ENCODE measurements around the gene GMPR. TPM values are rescaled to one million over a fixed set of nuclear protein-coding genes. Genes with fewer than 3 reads are reported as not detected.

GMPR gene
- polyA plus RNA-seq, 1 donor (not counting 4 experiments of a cell fraction or from before 2014, with no cell fraction given), result 0.50 TPM

GRCh38 chr6:16273256-16273655, 34.9 kb downstream of the GMPR start:
- Histone ChIP-seq H2AFZ (ENCODE audit: control insufficient read depth, low read length) (no peak overlapping the region), H3K4me3 (ENCODE audit: control insufficient read depth in 2 of 3, extremely low read depth in 1 of 3, insufficient read depth in 2 of 3, low read depth in 1 of 3, low read length in 3 of 3) (no peak overlapping the region), H3K9me1 (ENCODE audit: control insufficient read depth, extremely low read depth, insufficient read depth, low read length) (no peaks in the 10 kb centered on the region), H3K27me3 (ENCODE audit: control insufficient read depth, extremely low read depth, insufficient read depth, low read length) (no peaks in the 10 kb centered on the region), H3K36me3 (ENCODE audit: control insufficient read depth in 2 of 2, extremely low read depth in 1 of 2, insufficient read depth in 2 of 2, low read length in 2 of 2) (no peaks in the 10 kb centered on the region), H3K9me3 (ENCODE audit: control insufficient read depth, low read depth, low read length) (no peaks in the 10 kb centered on the region), H3K4me2 (ENCODE audit: control insufficient read depth, extremely low read depth, insufficient read depth, low read depth, low read length) (no peak overlapping the region), H3K4me1 (ENCODE audit: control insufficient read depth, extremely low read depth, insufficient read depth, low read length) (peaks cover 13% of the 10 kb centered on the region), H4K20me1 (ENCODE audit: control insufficient read depth, extremely low read depth, insufficient read depth, low read length) (no peaks in the 10 kb centered on the region), H3K27ac (ENCODE audit: control insufficient read depth, insufficient read depth, low read length) (no peak overlapping the region), H3K79me2 (ENCODE audit: control insufficient read depth, insufficient read depth, low read length) (no peaks in the 10 kb centered on the region), H3K9ac (ENCODE audit: control insufficient read depth, extremely low read depth, insufficient read depth, low read length) (no peak overlapping the region)
- no peak for FAIRE-seq
- no peak for DNase-seq (ENCODE audit: low read depth, low spot score)
- dilution Hi-C loops (cut with MboI; ENCODE audit: extremely low pct_ligation_motif_present, low sequenced_read_pairs), result no loop called here
- TF ChIP-seq EZH2 (IDR thresholded peaks at IDR 0.05; ENCODE audit: low read length), result no peak
- TF ChIP-seq, protein P1, sequence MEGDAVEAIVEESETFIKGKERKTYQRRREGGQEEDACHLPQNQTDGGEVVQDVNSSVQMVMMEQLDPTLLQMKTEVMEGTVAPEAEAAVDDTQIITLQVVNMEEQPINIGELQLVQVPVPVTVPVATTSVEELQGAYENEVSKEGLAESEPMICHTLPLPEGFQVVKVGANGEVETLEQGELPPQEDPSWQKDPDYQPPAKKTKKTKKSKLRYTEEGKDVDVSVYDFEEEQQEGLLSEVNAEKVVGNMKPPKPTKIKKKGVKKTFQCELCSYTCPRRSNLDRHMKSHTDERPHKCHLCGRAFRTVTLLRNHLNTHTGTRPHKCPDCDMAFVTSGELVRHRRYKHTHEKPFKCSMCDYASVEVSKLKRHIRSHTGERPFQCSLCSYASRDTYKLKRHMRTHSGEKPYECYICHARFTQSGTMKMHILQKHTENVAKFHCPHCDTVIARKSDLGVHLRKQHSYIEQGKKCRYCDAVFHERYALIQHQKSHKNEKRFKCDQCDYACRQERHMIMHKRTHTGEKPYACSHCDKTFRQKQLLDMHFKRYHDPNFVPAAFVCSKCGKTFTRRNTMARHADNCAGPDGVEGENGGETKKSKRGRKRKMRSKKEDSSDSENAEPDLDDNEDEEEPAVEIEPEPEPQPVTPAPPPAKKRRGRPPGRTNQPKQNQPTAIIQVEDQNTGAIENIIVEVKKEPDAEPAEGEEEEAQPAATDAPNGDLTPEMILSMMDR (optimal IDR thresholded peaks at IDR 0.05 in 1 of 3, IDR thresholded peaks at IDR 0.05 in 1 of 3, conservative IDR thresholded peaks at IDR 0.05 in 1 of 3; ENCODE audit: extremely low read depth in 1 of 3, insufficient read depth in 2 of 3, low read length in 3 of 3), result no peak

DNA sequence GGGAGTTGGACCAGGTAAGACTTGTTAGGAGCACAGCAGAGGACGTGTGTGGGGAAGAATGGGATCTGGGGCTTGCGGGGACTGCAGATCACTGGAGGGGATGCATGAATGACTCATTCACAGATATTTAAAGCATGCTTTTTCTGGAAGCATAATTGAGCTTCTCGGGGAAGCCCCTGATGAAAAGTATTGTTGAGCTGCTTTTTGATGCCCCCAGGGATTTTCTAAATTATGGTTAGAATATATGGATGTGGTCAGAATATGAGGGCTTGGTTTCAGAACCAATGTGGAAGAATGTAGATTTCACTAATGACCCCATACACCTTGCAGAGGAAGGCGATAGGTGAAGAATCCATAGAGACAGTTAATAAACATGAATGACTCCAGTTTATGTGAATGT, 36.1 kb downstream of the GMPR start:
- H3K9me3 ChIP-seq (ENCODE audit: control insufficient read depth, low read depth, low read length), result no peaks in the 10 kb centered on the region
- H4K20me1 ChIP-seq (ENCODE audit: control insufficient read depth, extremely low read depth, insufficient read depth, low read length), result no peaks in the 10 kb centered on the region
- no peak overlapping the region for H3K4me2 ChIP-seq (ENCODE audit: control insufficient read depth, extremely low read depth, insufficient read depth, low read depth, low read length)
- H3K4me1 ChIP-seq (ENCODE audit: control insufficient read depth, extremely low read depth, insufficient read depth, low read length), result peaks cover 15% of the 10 kb centered on the region
- no peaks in the 10 kb centered on the region for H3K79me2 ChIP-seq (ENCODE audit: control insufficient read depth, insufficient read depth, low read length)
- dilution Hi-C loops (cut with MboI; ENCODE audit: extremely low pct_ligation_motif_present, low sequenced_read_pairs), result no loop called here
- no peaks in the 10 kb centered on the region for H3K9me1 ChIP-seq (ENCODE audit: control insufficient read depth, extremely low read depth, insufficient read depth, low read length)
- no peak overlapping the region for H3K27ac ChIP-seq (ENCODE audit: control insufficient read depth, insufficient read depth, low read length)
- no peaks in the 10 kb centered on the region for H3K27me3 ChIP-seq (ENCODE audit: control insufficient read depth, extremely low read depth, insufficient read depth, low read length)
- H3K9ac ChIP-seq (ENCODE audit: control insufficient read depth, extremely low read depth, insufficient read depth, low read length), result no peak overlapping the region
- H3K36me3 ChIP-seq (ENCODE audit: control insufficient read depth in 2 of 2, extremely low read depth in 1 of 2, insufficient read depth in 2 of 2, low read length in 2 of 2), result no peaks in the 10 kb centered on the region
- H3K4me3 ChIP-seq (ENCODE audit: control insufficient read depth in 2 of 3, extremely low read depth in 1 of 3, insufficient read depth in 2 of 3, low read depth in 1 of 3, low read length in 3 of 3), result no peak overlapping the region
- H2AFZ ChIP-seq (ENCODE audit: control insufficient read depth, low read length), result no peak overlapping the region
- TF ChIP-seq EZH2 (IDR thresholded peaks at IDR 0.05; ENCODE audit: low read length), result no peak
- TF ChIP-seq, protein P1 (optimal IDR thresholded peaks at IDR 0.05 in 1 of 3, IDR thresholded peaks at IDR 0.05 in 1 of 3, conservative IDR thresholded peaks at IDR 0.05 in 1 of 3; ENCODE audit: extremely low read depth in 1 of 3, insufficient read depth in 2 of 3, low read length in 3 of 3), result no peak
- FAIRE-seq, result no peak
- DNase-seq (ENCODE audit: low read depth, low spot score), result no peak

All from keratinocyte (primary cell).